IMR-90 (cell line): ENCODE measurements around the gene CIDEA.

Source experiments
- CTCF ChIP-seq: conservative IDR thresholded peaks from 2 replicates; pipeline ENCODE4 v1.5.1; 2012; ENCODE audit warnings: mild to moderate bottlenecking, low read depth, low read length, improper control_type of control experiment
- ELK1 ChIP-seq: fragments of 150-350 bp; IDR thresholded peaks from 2 replicates; pipeline ENCODE4 v1.6.1; 2016; ENCODE audit warnings: low read depth, mild to moderate bottlenecking, low read length, moderate library complexity, borderline replicate concordance
- POLR2A ChIP-seq: IDR thresholded peaks from 2 replicates; pipeline ENCODE4 v1.6.1; 2012; ENCODE audit warnings: mild to moderate bottlenecking, low read depth, low read length
- SMC3 ChIP-seq: fragments of 150-350 bp; IDR thresholded peaks from 2 replicates; pipeline ENCODE4 v1.6.1; 2016; ENCODE audit warnings: low read depth, mild to moderate bottlenecking, antibody characterized with exemption, low read length, moderate library complexity
- USF2 ChIP-seq: fragments of 150-350 bp; IDR thresholded peaks from 2 replicates; pipeline ENCODE4 v1.6.1; 2017; ENCODE audit warnings: mild to moderate bottlenecking, antibody characterized with exemption, low read length, low read depth

DNA sequence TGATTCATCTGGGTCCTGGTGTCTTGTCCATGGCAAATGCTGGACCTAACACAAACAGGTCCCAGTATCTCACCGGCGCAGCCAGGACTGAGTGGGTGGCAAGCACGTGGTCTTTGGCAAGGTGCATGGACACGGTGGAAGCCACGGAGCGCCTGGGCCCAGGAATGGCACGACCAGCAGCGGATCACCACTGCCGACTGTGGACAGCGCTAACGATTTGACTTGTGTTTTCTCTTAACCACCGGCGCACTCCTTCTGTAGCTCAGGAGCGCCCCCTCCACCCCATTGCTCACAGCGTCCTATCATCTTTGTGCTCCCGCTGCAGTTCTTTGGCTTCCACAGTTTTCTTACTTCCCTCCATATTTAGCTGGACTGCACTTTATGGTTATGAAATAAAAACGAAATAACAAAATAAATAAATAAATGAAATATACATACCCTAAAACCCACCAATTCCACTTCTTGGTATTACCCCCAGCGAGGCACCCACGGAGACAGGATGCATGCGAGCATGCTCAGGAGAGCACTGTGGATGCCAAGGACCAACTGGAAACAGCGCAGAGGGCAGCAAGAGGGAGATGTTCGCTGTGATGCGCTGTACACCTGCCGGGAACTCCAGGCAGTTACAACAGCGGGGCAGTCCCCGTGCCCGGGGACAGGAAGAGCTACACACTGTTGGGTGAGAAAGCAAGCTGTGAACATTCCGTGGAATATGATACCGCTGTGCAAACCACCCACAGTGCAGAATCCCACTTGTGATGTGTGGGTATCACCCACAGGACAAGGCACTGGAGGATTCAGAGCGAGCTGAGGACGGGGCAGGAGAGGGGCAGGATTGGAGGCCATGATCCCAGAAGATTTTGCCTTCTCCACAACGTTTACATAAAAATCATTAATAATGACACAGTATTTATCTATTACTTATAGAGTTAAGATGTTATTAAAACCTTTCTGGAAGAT is 7.0 kb upstream of the CIDEA start:
- TF ChIP-seq CTCF: peak; percentile 36
- TF ChIP-seq SMC3: peak; percentile 10; the same call in 1 of the 2 replicates
- TF ChIP-seq ELK1: no peak
- TF ChIP-seq USF2: no peak
- TF ChIP-seq POLR2A: no peak
